Skin of body (tissue), 2 donors: ENCODE results near the gene COL16A1. TPM values are rescaled to one million over a fixed set of nuclear protein-coding genes. Genes with fewer than 3 reads are reported as not detected.

Experiments used
- DNase-seq: peaks from one replicate; lab custom pipeline; 2025; lab: John Stamatoyannopoulos, UW
- total RNA-seq: library from RNA; depleted of rRNA; stranded (reverse); fragments of >200 nt; gene quantifications from one replicate; pipeline ENCODE4 v1.2.3, GENCODE V29; 2014

Gene COL16A1
- total RNA-seq, 1 donor from 2014 or later: 257 TPM

GRCh38 chr1:31605908-31606427, 97.8 kb downstream of the COL16A1 start:
- no peak for DNase-seq

Other genes starting within 250 kb of the COL16A1 start
- gene TINAGL1, start 127.5 kb downstream of the COL16A1 start, total RNA-seq: 28.6 TPM
- not detected for gene HCRTR1, start 86.3 kb downstream of the COL16A1 start, total RNA-seq
- 49.9 TPM for gene PEF1, start 59.1 kb downstream of the COL16A1 start, total RNA-seq
- gene ADGRB2, start 60.3 kb upstream of the COL16A1 start, total RNA-seq: 9.4 TPM
- gene SPOCD1, start 112.0 kb upstream of the COL16A1 start, total RNA-seq: 0.39 TPM
- 173 TPM for gene PTP4A2, start 234.4 kb upstream of the COL16A1 start, total RNA-seq